GM18951 (cell line): ENCODE data around the gene ZNF548.
A peak's percentile ranks its signal among the peaks of the same experiment; 100 is the strongest.

Experiments used
- POLR2A ChIP-seq: IDR thresholded peaks from 4 replicates; pipeline ENCODE4 v1.6.1; 2011; ENCODE audit warnings: mild to moderate bottlenecking; ENCODE audit not compliant: insufficient read length, insufficient read depth; ENCODE audit errors: extremely low read depth
- in situ Hi-C: fragments of 300-500 bp; cut with MboI; formaldehyde crosslinking; loops from one replicate; pipeline ENCODE4 v1.12.0; 2022; ENCODE audit warnings: low sequenced_read_pairs, mixed read lengths, inconsistent platforms; ENCODE audit not compliant: unreplicated experiment

The ZNF548 gene

GRCh38 chr19:57419439-57419838 is 29.8 kb downstream of the ZNF548 start:
- no peak for TF ChIP-seq POLR2A
- in situ Hi-C loops = no loop called here

GRCh38 chr19:57421037-57421436 is 31.4 kb downstream of the ZNF548 start:
- in situ Hi-C loops = no loop called here
- no peak for TF ChIP-seq POLR2A

DNA sequence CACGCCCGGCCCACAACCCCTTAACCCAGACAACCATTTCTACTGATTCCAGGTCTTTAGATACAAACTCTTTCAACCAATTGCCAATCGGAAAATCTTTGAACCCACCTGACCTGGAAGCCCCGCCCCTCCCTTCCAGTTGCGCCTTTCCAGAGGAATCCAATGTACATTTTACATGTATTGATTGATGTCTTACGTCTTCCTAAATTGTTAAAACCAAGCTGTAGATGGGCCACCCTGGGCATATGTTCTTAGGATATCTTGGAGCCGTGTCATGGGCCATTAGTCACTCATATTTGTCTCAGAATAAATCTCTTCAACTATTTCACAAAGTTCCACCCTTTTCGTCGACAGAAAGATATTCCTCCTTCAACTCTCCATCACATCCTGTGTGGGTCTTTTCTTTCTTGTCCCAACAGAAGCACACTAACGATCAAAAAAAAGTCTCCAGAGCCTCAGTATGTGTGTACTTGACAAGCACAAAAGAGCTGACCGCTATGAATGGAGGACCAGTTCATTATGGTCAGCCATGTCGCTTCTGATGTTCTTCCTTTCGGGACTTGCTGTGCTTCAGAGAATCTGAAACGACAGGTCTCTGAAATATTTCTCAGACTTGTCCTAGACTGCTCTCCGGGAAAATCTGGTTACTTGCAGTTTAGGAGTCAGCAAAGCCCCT is 44.9 kb downstream of the ZNF548 start:
- no peak for TF ChIP-seq POLR2A
- in situ Hi-C loops = no loop called here

- peak; percentile 65 for TF ChIP-seq POLR2A
- in situ Hi-C loops = no loop called here
Observed at GRCh38 chr19:57435062-57435978, 45.7 kb downstream of the ZNF548 start, which contains the start of gene ZNF749. TSS of gene ZNF749 (plus strand) at chr19:57435325. CDS start at chr19:57435579, 254 bp downstream.

GRCh38 chr19:57436417-57436816 is 46.8 kb downstream of the ZNF548 start:
- in situ Hi-C loops = no loop called here
- TF ChIP-seq POLR2A = no peak

GRCh38 chr19:57437931-57438330 is 48.3 kb downstream of the ZNF548 start:
- in situ Hi-C loops = no loop called here
- TF ChIP-seq POLR2A = no peak

DNA sequence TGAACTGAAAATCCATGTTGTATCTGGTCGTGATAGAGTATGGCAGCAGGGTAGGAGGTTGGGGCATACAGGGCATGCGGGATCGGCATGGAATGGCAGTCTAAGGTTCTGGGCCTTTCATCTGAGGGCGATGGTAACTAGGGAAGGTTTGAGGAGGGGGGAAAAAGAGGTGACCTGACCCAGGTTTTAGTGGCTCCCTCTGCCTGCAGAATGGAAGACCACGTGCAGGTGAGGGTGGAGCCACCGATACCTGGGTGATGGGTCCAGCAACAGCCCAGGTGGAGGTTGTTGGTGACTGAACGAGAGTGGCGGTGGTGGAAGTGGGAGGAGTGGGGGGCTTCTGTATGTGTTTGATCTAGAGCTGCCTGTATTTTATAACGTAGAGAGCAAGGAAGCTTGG is 49.3 kb downstream of the ZNF548 start:
- in situ Hi-C loops = no loop called here
- no peak for TF ChIP-seq POLR2A

GRCh38 chr19:57441979-57442752 is 52.5 kb downstream of the ZNF548 start:
- TF ChIP-seq POLR2A = no peak
- in situ Hi-C loops = no loop called here

DNA sequence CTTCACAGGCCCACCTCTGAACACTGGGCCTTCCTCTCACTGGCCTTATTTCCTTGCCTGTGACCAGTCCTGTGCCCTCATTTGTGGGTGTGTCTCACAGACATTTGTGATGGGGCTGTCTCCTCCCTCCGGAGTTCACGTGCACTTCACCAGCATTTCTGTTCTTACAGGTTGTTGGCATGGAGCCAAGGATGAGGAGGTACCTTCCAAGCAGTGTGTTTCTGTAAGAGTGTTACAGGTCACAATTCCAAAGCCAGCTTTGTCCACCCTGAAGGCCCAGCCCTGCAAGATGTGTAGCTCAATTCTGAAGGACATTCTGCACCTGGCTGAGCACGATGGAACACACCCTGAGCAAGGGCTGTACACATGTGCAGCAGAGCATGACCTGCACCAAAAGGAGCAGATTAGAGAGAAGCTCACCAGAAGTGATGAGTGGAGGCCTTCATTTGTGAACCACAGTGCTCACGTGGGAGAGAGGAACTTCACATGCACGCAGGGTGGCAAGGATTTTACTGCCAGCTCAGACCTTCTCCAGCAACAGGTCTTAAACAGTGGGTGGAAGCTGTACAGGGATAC is 53.6 kb downstream of the ZNF548 start:
- in situ Hi-C loops = no loop called here
- no peak for TF ChIP-seq POLR2A

DNA sequence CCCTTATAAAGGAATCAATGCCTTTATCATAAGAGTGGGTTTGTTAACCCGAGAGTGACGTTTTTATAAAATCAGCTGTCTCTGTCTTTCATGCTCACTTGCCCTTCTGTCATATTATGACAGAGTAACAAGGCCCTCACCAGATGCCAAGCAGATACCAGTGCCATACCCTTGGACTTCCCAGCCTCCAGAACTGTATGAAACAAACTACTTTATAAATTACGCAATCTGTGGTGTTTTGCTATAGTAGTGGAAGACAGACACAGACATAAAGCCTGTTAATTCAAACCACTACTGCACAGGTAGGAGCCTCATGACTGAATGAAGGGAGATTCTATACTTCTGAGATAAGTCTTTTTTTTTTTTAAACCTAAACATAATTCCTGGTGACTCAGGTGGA is 62.7 kb downstream of the ZNF548 start:
- in situ Hi-C loops = no loop called here
- no peak for TF ChIP-seq POLR2A
